22Rv1 (cell line): ENCODE measurements around the gene TNXB.

Experiments
- ZFX ChIP-seq: fragments of 450-650 bp; IDR thresholded peaks from 2 replicates; pipeline ENCODE4 v1.6.1; 2017; ENCODE audit warnings: antibody characterized with exemption, borderline replicate concordance
- TF ChIP-seq, protein P1 (sequence below): fragments of 450-650 bp; IDR thresholded peaks from 2 replicates; pipeline ENCODE4 v1.5.1; 2017; ENCODE audit warnings: mild to moderate bottlenecking

DNA sequence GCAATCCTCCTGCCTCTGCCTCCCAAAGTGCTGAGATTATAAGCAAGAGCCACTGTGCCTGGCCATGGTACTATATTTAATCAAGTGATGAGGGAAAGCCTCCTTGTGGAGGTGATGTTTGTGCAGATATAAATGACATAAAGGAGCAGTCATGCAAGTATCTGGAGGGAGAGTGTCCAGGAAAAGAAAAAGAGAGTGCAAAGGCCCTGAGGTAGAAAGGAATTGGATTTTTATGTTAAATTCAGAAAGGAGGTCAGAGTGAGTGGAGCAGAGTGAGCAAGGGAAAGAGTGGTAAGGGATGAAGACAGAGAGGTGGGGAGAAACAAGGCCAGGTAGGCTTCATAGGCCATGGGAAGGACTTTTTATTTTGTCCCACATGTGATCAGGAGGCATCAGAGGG lies 28.3 kb upstream of the TNXB start:
- TF ChIP-seq, protein P1, sequence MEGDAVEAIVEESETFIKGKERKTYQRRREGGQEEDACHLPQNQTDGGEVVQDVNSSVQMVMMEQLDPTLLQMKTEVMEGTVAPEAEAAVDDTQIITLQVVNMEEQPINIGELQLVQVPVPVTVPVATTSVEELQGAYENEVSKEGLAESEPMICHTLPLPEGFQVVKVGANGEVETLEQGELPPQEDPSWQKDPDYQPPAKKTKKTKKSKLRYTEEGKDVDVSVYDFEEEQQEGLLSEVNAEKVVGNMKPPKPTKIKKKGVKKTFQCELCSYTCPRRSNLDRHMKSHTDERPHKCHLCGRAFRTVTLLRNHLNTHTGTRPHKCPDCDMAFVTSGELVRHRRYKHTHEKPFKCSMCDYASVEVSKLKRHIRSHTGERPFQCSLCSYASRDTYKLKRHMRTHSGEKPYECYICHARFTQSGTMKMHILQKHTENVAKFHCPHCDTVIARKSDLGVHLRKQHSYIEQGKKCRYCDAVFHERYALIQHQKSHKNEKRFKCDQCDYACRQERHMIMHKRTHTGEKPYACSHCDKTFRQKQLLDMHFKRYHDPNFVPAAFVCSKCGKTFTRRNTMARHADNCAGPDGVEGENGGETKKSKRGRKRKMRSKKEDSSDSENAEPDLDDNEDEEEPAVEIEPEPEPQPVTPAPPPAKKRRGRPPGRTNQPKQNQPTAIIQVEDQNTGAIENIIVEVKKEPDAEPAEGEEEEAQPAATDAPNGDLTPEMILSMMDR = no peak
- no peak for TF ChIP-seq ZFX
